Transverse colon (tissue), 4 donors: ENCODE measurements around the gene KCTD20. TPM values are rescaled to one million over a fixed set of nuclear protein-coding genes. Genes with fewer than 3 reads are reported as not detected.
"Not testable (repeated sequence)": the region's sequence is repeated elsewhere in the genome, so short reads cannot be mapped to it uniquely, and the experiment has no call there.

Experiments used
- DNase-seq: peaks from one replicate; pipeline ENCODE4 v3.0.0-alpha.2; 2019
- H3K27ac ChIP-seq, 4 donors: fragments of 200-600 bp; sonication (generic); 2 replicates each; pipeline ENCODE4 v1.5.1; 2016 to 2018; ENCODE audit warnings: inconsistent platforms in 4 of 4
- H3K27me3 ChIP-seq: fragments of 200-600 bp; sonication (generic); 2 replicates; pipeline ENCODE4 v1.5.1; 2017; ENCODE audit warnings: inconsistent platforms
- H3K36me3 ChIP-seq, 4 donors: fragments of 200-600 bp; sonication (generic); 2 replicates each; pipeline ENCODE4 v1.5.1; 2017 to 2019; ENCODE audit warnings: inconsistent platforms in 4 of 4
- H3K4me1 ChIP-seq, 4 donors: fragments of 200-600 bp; sonication (generic); 2 replicates each; pipeline ENCODE4 v1.5.1; 2017 to 2020; ENCODE audit warnings: inconsistent platforms in 4 of 4
- H3K4me3 ChIP-seq, 4 donors: fragments of 200-600 bp; sonication (generic); 1 replicate in 1 of 4; 2 replicates in 3 of 4; pipeline versions ENCODE4 v1.5.1 to v1.6.1; 2017 to 2019; ENCODE audit warnings: inconsistent platforms in 4 of 4
- H3K9me3 ChIP-seq, 2 donors: fragments of 200-600 bp; sonication (generic); 2 replicates each; pipeline ENCODE4 v1.5.1; 2017 to 2019; ENCODE audit warnings: inconsistent platforms in 2 of 2
- EP300 ChIP-seq: sonication (generic); formaldehyde crosslinking; IDR thresholded peaks from one replicate; pipeline ENCODE4 v1.6.1; 2017; ENCODE audit warnings: antibody characterized with exemption, low read depth
- POLR2A ChIP-seq: fragments of 450-650 bp; IDR thresholded peaks from one replicate; pipeline ENCODE4 v1.6.1; 2016; ENCODE audit warnings: antibody characterized with exemption, mild to moderate bottlenecking, moderate library complexity
- POLR2AphosphoS5 ChIP-seq, 3 donors: sonication (generic); formaldehyde crosslinking; IDR thresholded peaks; one replicate each; pipeline ENCODE4 v1.6.1; 2016; ENCODE audit warnings: antibody characterized with exemption in 3 of 3
- WGBS, 2 donors: methylation state at CpG; one replicate each; pipeline ENCODE4 v1.1.5; 2018; ENCODE audit warnings: low coverage in 1 of 2; 5-methylcytosine and 5-hydroxymethylcytosine counted together
- in situ Hi-C, 4 donors: fragments of 200-750 bp; cut with MboI; loops; one replicate each; pipeline versions ENCODE4 v1.15.0 to v1.15.1; 2017; ENCODE audit warnings: low sequenced_read_pairs in 3 of 4, low pct_ligation_motif_present in 1 of 4, low pct_unique_long_range_greater_than_20kb in 1 of 4
- intact Hi-C: fragments of 100-400 bp; cut with DNase I; formaldehyde crosslinking; loops from one replicate; pipeline ENCODE4 v1.15.1; 2023; ENCODE audit warnings: low total_unique reads
- total RNA-seq, 4 donors: library from RNA; depleted of rRNA; stranded (reverse); fragments of >200 nt; gene quantifications; one replicate each; pipeline ENCODE4 v1.1.0, GENCODE V29; 2016
- TF ChIP-seq, protein P1 (sequence below), 5 experiments: fragments of 200-600 bp in 3 of 5; fragments of 450-650 bp in 2 of 5; sonication (generic) in 3 of 5; IDR thresholded peaks; 1 replicate in 2 of 5; 2 replicates in 3 of 5; pipeline ENCODE4 v1.5.1; 2016 to 2017; ENCODE audit warnings: antibody characterized with exemption in 5 of 5, inconsistent platforms in 3 of 5, mild to moderate bottlenecking in 2 of 5, moderate library complexity in 1 of 5

Gene KCTD20
- total RNA-seq, 4 donors from 2014 or later, result 23.2 to 61.9 (median 29.9) TPM

DNA sequence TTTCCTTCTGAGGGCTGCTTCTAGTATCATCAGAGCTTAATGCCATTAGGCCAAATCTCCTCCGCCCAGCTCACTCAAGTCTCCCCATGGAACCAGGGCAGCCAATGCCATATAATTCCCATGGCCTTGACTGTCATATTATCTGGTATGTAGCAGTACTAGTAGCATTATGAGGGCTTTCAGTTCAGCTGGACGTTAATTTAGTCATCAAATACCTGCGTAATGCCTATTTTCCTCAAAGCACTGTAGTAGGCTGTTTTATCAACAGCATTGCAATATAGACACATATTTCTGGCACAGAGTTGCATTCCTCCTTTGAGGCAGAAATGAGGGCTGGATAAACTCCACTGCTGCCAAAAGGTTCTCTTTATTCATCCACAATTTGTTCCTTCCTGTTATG is 1.7 kb downstream of the KCTD20 start:
- Histone ChIP-seq H3K9me3 (no peaks in the 10 kb centered on the region), H3K27ac (peak overlapping the region; percentile 91 to 98 (median 96)), H3K4me1 (peaks cover 21 to 40% (median 31%) of the 10 kb centered on the region in 4 donors), H3K4me3 (peak overlapping the region in 2 of 4 donors; percentile 63 to 89), H3K27me3 (no peaks in the 10 kb centered on the region), H3K36me3 (peaks cover 0 to 6% (median 0%) of the 10 kb centered on the region in 4 donors)
- in situ Hi-C loops, result loop anchor here in 2 of 4 donors (10.0 to 25.0 kb wide), 2 partner anchors 143 to 150 kb away; partner anchors contain the start of gene SRSF3 (in 2 of the 2)
- no peak for TF ChIP-seq POLR2A
- no peak for TF ChIP-seq EP300
- TF ChIP-seq, protein P1, sequence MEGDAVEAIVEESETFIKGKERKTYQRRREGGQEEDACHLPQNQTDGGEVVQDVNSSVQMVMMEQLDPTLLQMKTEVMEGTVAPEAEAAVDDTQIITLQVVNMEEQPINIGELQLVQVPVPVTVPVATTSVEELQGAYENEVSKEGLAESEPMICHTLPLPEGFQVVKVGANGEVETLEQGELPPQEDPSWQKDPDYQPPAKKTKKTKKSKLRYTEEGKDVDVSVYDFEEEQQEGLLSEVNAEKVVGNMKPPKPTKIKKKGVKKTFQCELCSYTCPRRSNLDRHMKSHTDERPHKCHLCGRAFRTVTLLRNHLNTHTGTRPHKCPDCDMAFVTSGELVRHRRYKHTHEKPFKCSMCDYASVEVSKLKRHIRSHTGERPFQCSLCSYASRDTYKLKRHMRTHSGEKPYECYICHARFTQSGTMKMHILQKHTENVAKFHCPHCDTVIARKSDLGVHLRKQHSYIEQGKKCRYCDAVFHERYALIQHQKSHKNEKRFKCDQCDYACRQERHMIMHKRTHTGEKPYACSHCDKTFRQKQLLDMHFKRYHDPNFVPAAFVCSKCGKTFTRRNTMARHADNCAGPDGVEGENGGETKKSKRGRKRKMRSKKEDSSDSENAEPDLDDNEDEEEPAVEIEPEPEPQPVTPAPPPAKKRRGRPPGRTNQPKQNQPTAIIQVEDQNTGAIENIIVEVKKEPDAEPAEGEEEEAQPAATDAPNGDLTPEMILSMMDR (IDR thresholded peaks at IDR 0.05), result no peak
- no peak for TF ChIP-seq POLR2AphosphoS5 (IDR thresholded peaks at IDR 0.05)
- DNase-seq, result no peak
- 54 to 59% methylated on average over 3 of the region's 3 CpGs for WGBS, 2 donors
- intact Hi-C loops, result loop anchor here (5.0 kb wide), 1 partner anchor 103 kb away; the partner anchor contains the start of gene STK38

DNA sequence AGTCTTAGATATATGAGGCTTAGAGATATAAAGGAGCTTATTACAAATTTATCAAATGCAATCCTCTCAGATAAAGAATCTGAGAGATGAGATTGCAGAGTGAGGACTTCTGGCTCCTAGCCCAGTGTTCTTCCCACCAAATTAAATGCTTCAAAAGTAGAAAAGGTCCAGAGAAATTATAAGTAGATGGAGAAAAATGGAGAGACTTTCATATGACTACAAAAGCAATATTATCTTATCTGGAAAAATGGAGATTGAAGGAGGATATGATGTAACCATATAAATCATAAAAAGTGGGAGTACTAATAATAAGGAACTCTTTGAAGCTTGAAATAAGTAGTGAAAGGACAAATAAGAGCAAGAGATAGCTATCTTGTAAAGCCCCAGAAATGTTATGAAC is 2.8 kb downstream of the KCTD20 start:
- TF ChIP-seq POLR2AphosphoS5 (IDR thresholded peaks at IDR 0.05) (no peak), POLR2A (no peak)
- Histone ChIP-seq H3K4me1 (peaks cover 21 to 40% (median 31%) of the 10 kb centered on the region in 4 donors), H3K4me3 (no peak overlapping the region), H3K36me3 (peaks cover 0 to 6% (median 0%) of the 10 kb centered on the region in 4 donors), H3K9me3 (no peaks in the 10 kb centered on the region), H3K27ac (peak overlapping the region in 2 of 4 donors; percentile 94 to 97), H3K27me3 (no peaks in the 10 kb centered on the region)
- in situ Hi-C loops (loop anchor here in 2 of 4 donors (10.0 to 25.0 kb wide), 2 partner anchors 142 to 149 kb away; partner anchors contain the start of gene SRSF3 (in 2 of the 2)), intact Hi-C loops (no loop called here)
- DNase-seq, result no peak

DNA sequence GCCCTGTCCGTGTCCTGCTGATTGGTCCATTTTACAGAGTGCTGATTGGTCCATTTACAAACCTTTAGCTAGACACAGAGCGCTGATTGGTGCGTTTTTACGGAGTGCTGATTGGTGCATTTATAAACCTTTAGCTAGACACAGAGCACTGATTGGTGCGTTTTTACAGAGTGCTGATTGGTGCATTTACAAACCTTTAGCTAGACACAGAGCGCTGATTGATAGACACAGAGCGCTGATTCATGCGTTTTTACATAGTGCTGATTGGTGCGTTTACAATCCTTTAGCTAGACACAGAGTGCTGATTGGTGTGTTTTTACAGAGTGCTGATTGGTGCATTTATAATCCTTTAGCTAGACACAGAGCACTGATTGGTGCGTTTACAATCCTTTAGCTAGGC is 6.4 kb downstream of the KCTD20 start:
- intact Hi-C loops, H3K9me3 ChIP-seq, H3K27ac ChIP-seq, H3K36me3 ChIP-seq, H3K4me3 ChIP-seq, H3K27me3 ChIP-seq, DNase-seq: not testable (repeated sequence)
- in situ Hi-C loops, result loop anchor here in 2 of 4 donors (10.0 to 25.0 kb wide), 2 partner anchors 138 to 146 kb away; partner anchors contain the start of gene SRSF3 (in 2 of the 2)
- peaks cover 8 to 20% (median 12%) of the 10 kb centered on the region in 4 donors for H3K4me1 ChIP-seq
- 99% methylated on average over 10 of the region's 10 CpGs; no CpG with 5 or more reads in 1 of the 2 donors for WGBS, 2 donors

DNA sequence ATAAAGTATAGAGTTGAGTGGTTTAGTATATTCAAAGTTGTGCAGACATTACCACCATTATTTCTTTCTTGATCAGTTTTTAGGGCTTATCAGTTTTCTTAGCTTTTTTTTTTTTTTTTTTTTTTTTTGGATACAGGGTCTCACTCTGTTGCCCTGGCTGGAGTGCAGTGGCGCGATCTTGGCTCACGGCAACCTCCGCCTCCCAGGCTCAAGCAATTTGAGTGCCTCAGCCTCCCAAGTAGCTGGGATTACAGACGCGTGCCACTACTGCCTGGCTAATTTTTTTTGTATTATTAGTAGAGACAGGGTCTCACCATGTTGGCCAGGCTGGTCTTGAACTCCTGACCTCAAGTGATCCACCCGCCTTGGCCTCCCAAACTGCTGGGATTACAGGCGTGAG is 10.1 kb downstream of the KCTD20 start:
- H3K9me3 ChIP-seq, H3K27ac ChIP-seq, DNase-seq, H3K27me3 ChIP-seq, intact Hi-C loops, H3K4me3 ChIP-seq, H3K4me1 ChIP-seq, in situ Hi-C loops, H3K36me3 ChIP-seq: not testable (repeated sequence)
- 99 to 100% methylated on average over 8 of the region's 8 CpGs for WGBS, 2 donors

DNA sequence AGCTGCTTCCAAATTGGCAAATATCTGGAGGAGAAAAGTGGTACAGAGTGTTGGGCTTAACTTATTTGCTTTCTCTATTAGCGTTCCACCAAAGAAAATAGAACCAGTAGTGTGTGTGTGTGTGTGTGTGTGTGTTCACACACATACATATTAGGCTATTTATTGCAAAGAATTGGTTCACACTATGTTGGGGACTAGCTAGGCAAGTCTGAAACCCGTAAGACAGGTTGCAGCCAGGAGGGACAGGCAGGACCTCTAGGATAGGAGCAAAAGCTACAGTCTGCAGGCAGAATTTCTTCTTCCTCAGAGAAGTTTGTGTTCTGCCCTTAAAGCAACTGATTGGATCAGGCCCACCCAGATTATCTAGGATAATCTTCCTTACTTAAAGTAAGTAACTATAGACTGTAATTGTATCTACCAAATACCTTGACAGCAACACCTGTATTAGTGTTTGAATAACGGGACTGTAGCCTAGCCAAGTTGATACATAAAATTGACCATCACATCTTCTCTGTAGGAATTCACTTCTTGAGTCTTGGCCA is 12.8 kb downstream of the KCTD20 start:
- no peaks in the 10 kb centered on the region for H3K9me3 ChIP-seq
- in situ Hi-C loops (no loop called here), intact Hi-C loops (no loop called here)
- no peak overlapping the region for H3K4me3 ChIP-seq
- H3K4me1 ChIP-seq, result peaks cover 4 to 20% (median 10%) of the 10 kb centered on the region in 4 donors
- TF ChIP-seq EP300 (no peak), POLR2A (no peak), POLR2AphosphoS5 (IDR thresholded peaks at IDR 0.05) (no peak)
- TF ChIP-seq, protein P1 (IDR thresholded peaks at IDR 0.05), result no peak
- 83 to 90% methylated on average over 2 to 3 of the region's 3 CpGs for WGBS, 2 donors
- no peaks in the 10 kb centered on the region for H3K36me3 ChIP-seq
- DNase-seq, result no peak
- no peak overlapping the region for H3K27ac ChIP-seq
- no peaks in the 10 kb centered on the region for H3K27me3 ChIP-seq
